ENCODE results near the gene ENO3.

Gene ENO3

GRCh38 chr17:4973256-4974114 lies 22.6 kb downstream of the ENO3 start:
- no peak for DNase-seq (ENCODE audit: low read depth in 2 of 2)

GRCh38 chr17:4974115-4974670 lies 23.3 kb downstream of the ENO3 start:
- DNase-seq (ENCODE audit: low read depth in 2 of 2) = no peak

- no peak for DNase-seq (ENCODE audit: low read depth in 2 of 2)
Measured at GRCh38 chr17:4978726-4979125, 27.8 kb downstream of the ENO3 start.

GRCh38 chr17:4980644-4981216 lies 29.8 kb downstream of the ENO3 start:
- DNase-seq (ENCODE audit: low read depth in 2 of 2) = peak; percentile 15 to 23

GRCh38 chr17:4982305-4982704 lies 31.4 kb downstream of the ENO3 start:
- DNase-seq (ENCODE audit: low read depth in 2 of 2) = no peak

GRCh38 chr17:4986403-4986802 lies 35.5 kb downstream of the ENO3 start:
- DNase-seq (ENCODE audit: low read depth in 2 of 2) = no peak

- DNase-seq (ENCODE audit: low read depth in 2 of 2) = peak; percentile 32 to 39
Measured at GRCh38 chr17:4986951-4987766, 36.2 kb downstream of the ENO3 start, which contains the start of gene CAMTA2. CAMTA2 (minus strand) TSS chr17:4987675; CDS start chr17:4986222, 1,453 bp downstream.

- DNase-seq (ENCODE audit: low read depth in 2 of 2) = no peak
Measured at GRCh38 chr17:4987767-4988567, 37.0 kb downstream of the ENO3 start.

- DNase-seq (ENCODE audit: low read depth in 2 of 2) = no peak
Measured at GRCh38 chr17:4994081-4994595, 43.2 kb downstream of the ENO3 start.

- DNase-seq (ENCODE audit: low read depth in 2 of 2) = peak; percentile 44 to 60
Measured at GRCh38 chr17:4997302-4998026, 46.5 kb downstream of the ENO3 start, which contains the start of the genes INCA1 and KIF1C. INCA1 (minus strand) TSS chr17:4997522; CDS start chr17:4994437, 3,085 bp downstream. KIF1C (plus strand) TSS chr17:4997950; CDS start chr17:5000247, 2,297 bp downstream.

GRCh38 chr17:4998027-4998731 lies 47.3 kb downstream of the ENO3 start:
- no peak for DNase-seq (ENCODE audit: low read depth in 2 of 2)

- no peak for DNase-seq (ENCODE audit: low read depth in 2 of 2)
Measured at GRCh38 chr17:4998732-4999429, 48.0 kb downstream of the ENO3 start.

- DNase-seq (ENCODE audit: low read depth in 2 of 2) = no peak
Measured at GRCh38 chr17:4999430-5000093, 48.6 kb downstream of the ENO3 start.

GRCh38 chr17:5000237-5000639 lies 49.3 kb downstream of the ENO3 start:
- DNase-seq (ENCODE audit: low read depth in 2 of 2) = no peak

GRCh38 chr17:5002121-5002788 lies 51.3 kb downstream of the ENO3 start:
- no peak for DNase-seq (ENCODE audit: low read depth in 2 of 2)

GRCh38 chr17:5003214-5003867 lies 52.4 kb downstream of the ENO3 start:
- no peak for DNase-seq (ENCODE audit: low read depth in 2 of 2)
